Left kidney (tissue), 2 donors: ENCODE results near the gene ARL14. TPM values are rescaled to one million over a fixed set of nuclear protein-coding genes. Genes with fewer than 3 reads are reported as not detected.

Experiments
- DNase-seq: peaks from one replicate; pipeline ENCODE4 v3.0.0-alpha.2; 2013
- polyA plus RNA-seq: library from polyadenylated mRNA; unstranded; fragments of 120-200 nt; gene quantifications from one replicate; pipeline ENCODE4 v1.2.1, GENCODE V29; 2013; ENCODE audit not compliant: insufficient read length

ARL14 gene
- polyA plus RNA-seq, 1 donor = 0.35 TPM

- no peak for DNase-seq
These were observed 43.3 kb downstream of the ARL14 start for GRCh38 chr3:160720123-160720746.

- no peak for DNase-seq
These were observed 45.4 kb downstream of the ARL14 start for GRCh38 chr3:160722331-160722730.

- no peak for DNase-seq
These were observed 48.4 kb downstream of the ARL14 start for GRCh38 chr3:160725338-160725737.

Other genes with a start within 250 kb of the ARL14 start
- 25.9 TPM for gene TRIM59, start 227.4 kb upstream of the ARL14 start, polyA plus RNA-seq
- gene KPNA4, start 111.6 kb upstream of the ARL14 start, polyA plus RNA-seq = 80.9 TPM
- gene PPM1L, start 79.1 kb downstream of the ARL14 start, polyA plus RNA-seq = 10.4 TPM